Gastroesophageal sphincter (tissue), 4 donors: ENCODE measurements around the gene SHOC2. TPM values are rescaled to one million over a fixed set of nuclear protein-coding genes. Genes with fewer than 3 reads are reported as not detected.

Source experiments
- ATAC-seq: fragments of 150-250 bp; one replicate; pipeline ENCODE4 v1.9.1; 2016; ENCODE audit warnings: mild to moderate bottlenecking, moderate library complexity
- H3K27ac ChIP-seq, 4 donors: fragments of 200-600 bp; sonication (generic) in 3 of 4; 1 replicate in 3 of 4; 2 replicates in 1 of 4; pipeline ENCODE4 v1.5.1; 2016 to 2019
- H3K27me3 ChIP-seq: fragments of 200-600 bp; sonication (generic); one replicate; pipeline ENCODE4 v1.5.1; 2019
- H3K36me3 ChIP-seq, 2 donors: fragments of 200-600 bp; sonication (generic); one replicate each; pipeline ENCODE4 v1.5.1; 2019; ENCODE audit warnings: control low read depth in 1 of 2
- H3K4me1 ChIP-seq, 3 donors: fragments of 200-600 bp; sonication (generic); 1 replicate in 2 of 3; 2 replicates in 1 of 3; pipeline ENCODE4 v1.5.1; 2016 to 2019; ENCODE audit warnings: control low read depth in 2 of 3
- H3K4me3 ChIP-seq, 2 donors: fragments of 200-600 bp; sonication (generic); one replicate each; pipeline ENCODE4 v1.5.1; 2019; ENCODE audit warnings: mild to moderate bottlenecking in 1 of 2, moderate library complexity in 1 of 2
- H3K9me3 ChIP-seq, 3 donors: fragments of 200-600 bp; sonication (generic); one replicate each; pipeline ENCODE4 v1.5.1; 2017 to 2019; ENCODE audit warnings: control low read depth in 2 of 3
- CTCF ChIP-seq, 4 experiments: fragments of 200-600 bp in 2 of 4; fragments of 450-650 bp in 2 of 4; sonication (generic) in 1 of 4; IDR thresholded peaks; one replicate each; pipeline ENCODE4 v1.5.1; 2017 to 2019; ENCODE audit warnings: antibody characterized with exemption in 4 of 4, mild to moderate bottlenecking in 2 of 4, moderate library complexity in 2 of 4
- EP300 ChIP-seq: sonication (generic); formaldehyde crosslinking; IDR thresholded peaks from one replicate; pipeline ENCODE4 v1.6.1; 2017; ENCODE audit warnings: antibody characterized with exemption, mild to moderate bottlenecking
- POLR2A ChIP-seq, 2 donors: fragments of 450-650 bp; IDR thresholded peaks; one replicate each; pipeline ENCODE4 v1.6.1; 2017; ENCODE audit warnings: antibody characterized with exemption in 2 of 2, mild to moderate bottlenecking in 2 of 2, moderate library complexity in 1 of 2
- POLR2AphosphoS5 ChIP-seq: sonication (generic); formaldehyde crosslinking; IDR thresholded peaks from one replicate; pipeline ENCODE4 v1.6.1; 2017; ENCODE audit warnings: antibody characterized with exemption
- WGBS, 2 donors: methylation state at CpG; one replicate each; pipeline ENCODE4 v1.1.5; 2018; ENCODE audit warnings: low coverage in 1 of 2; 5-methylcytosine and 5-hydroxymethylcytosine counted together
- total RNA-seq, 4 donors: library from RNA; depleted of rRNA; stranded (reverse); fragments of >200 nt; gene quantifications; one replicate each; pipeline ENCODE4 v1.1.0, GENCODE V29; 2016

Gene SHOC2
- total RNA-seq, 4 donors from 2014 or later = 50.5 to 66.0 (median 58.4) TPM

- WGBS, 2 donors = 1 to 3% methylated on average over 16 of the region's 16 CpGs
- no peak for ATAC-seq
- H3K27ac ChIP-seq = peak overlapping the region; percentile 84 to 100 (median 96)
Observed at GRCh38 chr10:110872984-110873923, 46.1 kb upstream of the SHOC2 start.

GRCh38 chr10:110873951-110874350, 45.5 kb upstream of the SHOC2 start:
- H3K4me1 ChIP-seq = peaks cover 4 to 63% (median 5%) of the 10 kb centered on the region in 3 donors
- H3K36me3 ChIP-seq = peaks cover 0 to 23% of the 10 kb centered on the region in 2 donors
- H3K9me3 ChIP-seq = no peaks in the 10 kb centered on the region
- 53 to 55% methylated on average over 2 of the region's 2 CpGs for WGBS, 2 donors
- TF ChIP-seq EP300 (no peak), POLR2A (IDR thresholded peaks at IDR 0.05) (no peak), CTCF (IDR thresholded peaks at IDR 0.05) (no peak), POLR2AphosphoS5 (no peak)
- H3K27ac ChIP-seq = peak overlapping the region in 2 of 4 donors; percentile 94 to 99
- no peak for ATAC-seq
- no peaks in the 10 kb centered on the region for H3K27me3 ChIP-seq
- peak overlapping the region; percentile 74 to 76 for H3K4me3 ChIP-seq

More at GRCh38 chr10:110872984-110873923, 46.1 kb upstream of the SHOC2 start:
- TF ChIP-seq POLR2AphosphoS5 = peak; percentile 5
- no peak for TF ChIP-seq EP300
- peaks cover 4 to 58% (median 5%) of the 10 kb centered on the region in 3 donors for H3K4me1 ChIP-seq
- peaks cover 0 to 18% of the 10 kb centered on the region in 2 donors for H3K36me3 ChIP-seq
- H3K27me3 ChIP-seq = no peaks in the 10 kb centered on the region
- peak overlapping the region; percentile 74 to 76 for H3K4me3 ChIP-seq
- H3K9me3 ChIP-seq = no peaks in the 10 kb centered on the region

DNA sequence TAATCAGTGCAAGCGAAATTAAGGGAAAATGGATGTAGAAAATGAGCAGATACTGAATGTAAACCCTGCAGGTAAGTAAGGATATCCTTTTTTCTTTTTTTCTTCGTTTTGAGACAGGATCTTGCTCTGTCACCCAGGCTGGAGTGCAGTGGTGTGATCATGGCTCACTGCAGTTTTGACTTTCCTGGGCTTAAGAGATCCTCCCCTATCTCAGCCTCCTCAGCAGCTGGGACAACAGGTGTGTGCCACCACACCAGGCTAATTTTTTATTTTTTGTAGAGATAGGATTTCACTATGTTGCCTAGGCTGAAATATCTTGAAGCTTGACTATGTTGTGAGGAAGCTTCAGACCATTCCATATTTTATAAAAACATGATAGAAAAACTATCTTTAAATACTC, 43.4 kb upstream of the SHOC2 start:
- H3K27me3 ChIP-seq = no peaks in the 10 kb centered on the region
- no peaks in the 10 kb centered on the region for H3K9me3 ChIP-seq
- H3K36me3 ChIP-seq = peaks cover 0 to 28% of the 10 kb centered on the region in 2 donors
- WGBS, 2 donors = 78 to 82% methylated on average over 2 of the region's 2 CpGs
- H3K27ac ChIP-seq = no peak overlapping the region
- H3K4me3 ChIP-seq = no peak overlapping the region
- TF ChIP-seq CTCF (IDR thresholded peaks at IDR 0.05) (no peak), POLR2AphosphoS5 (no peak), POLR2A (IDR thresholded peaks at IDR 0.05) (no peak), EP300 (no peak)
- no peak for ATAC-seq
- peaks cover 2 to 78% (median 5%) of the 10 kb centered on the region in 3 donors for H3K4me1 ChIP-seq

DNA sequence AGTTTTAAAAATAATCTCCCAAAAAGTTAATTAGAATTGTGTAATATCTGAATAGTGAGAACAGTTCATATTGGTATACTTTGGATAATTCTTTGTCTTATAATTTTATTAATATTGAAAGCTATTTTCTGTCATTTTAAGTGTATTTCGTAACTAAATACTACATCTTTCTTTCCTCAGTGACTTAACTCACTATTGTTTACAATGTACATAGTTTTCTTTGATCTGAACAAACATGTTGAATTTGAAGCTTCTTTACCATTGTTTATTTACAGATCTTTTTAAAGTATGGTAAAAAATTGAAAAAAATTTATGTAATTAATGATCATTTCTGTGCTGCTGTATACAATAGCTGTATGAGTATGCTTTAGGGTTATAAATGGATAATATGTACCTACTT, 42.6 kb upstream of the SHOC2 start:
- TF ChIP-seq POLR2AphosphoS5 (no peak), EP300 (no peak), CTCF (IDR thresholded peaks at IDR 0.05) (no peak), POLR2A (IDR thresholded peaks at IDR 0.05) (no peak)
- H3K27me3 ChIP-seq = no peaks in the 10 kb centered on the region
- no peak overlapping the region for H3K4me3 ChIP-seq
- H3K27ac ChIP-seq = no peak overlapping the region
- peaks cover 0 to 82% (median 5%) of the 10 kb centered on the region in 3 donors for H3K4me1 ChIP-seq
- WGBS, 2 donors = 76 to 88% methylated on average over 1 of the region's 1 CpG
- H3K36me3 ChIP-seq = peaks cover 0 to 34% of the 10 kb centered on the region in 2 donors
- H3K9me3 ChIP-seq = no peaks in the 10 kb centered on the region
- ATAC-seq = no peak

DNA sequence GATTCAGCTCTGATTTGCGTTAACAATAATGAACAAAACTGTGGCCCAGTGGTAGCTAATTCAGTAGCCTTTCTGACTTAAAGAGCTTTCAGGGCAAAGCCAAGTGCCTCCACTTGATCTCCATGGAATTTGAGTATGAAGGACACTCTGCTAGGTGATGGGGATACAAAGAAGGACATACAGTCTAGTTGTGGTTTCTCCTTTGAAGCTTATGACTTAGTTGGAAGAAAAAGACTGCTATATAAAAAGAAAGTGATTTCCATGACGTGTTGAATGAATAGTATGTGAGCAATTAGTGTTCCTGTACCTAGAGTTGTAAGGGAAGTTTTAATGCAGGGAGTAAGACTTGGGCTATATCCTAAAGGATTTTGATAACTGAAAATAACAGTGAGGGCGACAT, 39.4 kb upstream of the SHOC2 start:
- no peak overlapping the region for H3K4me3 ChIP-seq
- 50 to 65% methylated on average over 2 to 3 of the region's 3 CpGs for WGBS, 2 donors
- no peaks in the 10 kb centered on the region for H3K27me3 ChIP-seq
- no peak for ATAC-seq
- peak overlapping the region in 3 of 4 donors; percentile 1 to 71 (median 22) for H3K27ac ChIP-seq
- H3K36me3 ChIP-seq = peaks cover 0 to 39% of the 10 kb centered on the region in 2 donors
- H3K4me1 ChIP-seq = peaks cover 0 to 87% (median 5%) of the 10 kb centered on the region in 3 donors
- H3K9me3 ChIP-seq = no peaks in the 10 kb centered on the region
- TF ChIP-seq CTCF (IDR thresholded peaks at IDR 0.05) = no peak
- no peak for TF ChIP-seq POLR2A (IDR thresholded peaks at IDR 0.05)
- no peak for TF ChIP-seq POLR2AphosphoS5
- TF ChIP-seq EP300 = no peak
